Panc1 (cell line): ENCODE results near the gene SH2B2.
"Not testable (repeated sequence)": the region's sequence is repeated elsewhere in the genome, so short reads cannot be mapped to it uniquely, and the experiment has no call there.

Experiments used
- POLR2AphosphoS5 ChIP-seq: IDR thresholded peaks from 2 replicates; pipeline ENCODE4 v1.6.1; 2012; ENCODE audit warnings: mild to moderate bottlenecking, low read depth, low read length, moderate library complexity
- TF ChIP-seq, protein P1 (sequence below): fragments of 450-650 bp; IDR thresholded peaks from 2 replicates; pipeline ENCODE4 v1.5.1; 2017; ENCODE audit warnings: mild to moderate bottlenecking
- TF ChIP-seq, protein P2 (sequence below), 2 experiments: IDR thresholded peaks; 2 replicates each; pipeline ENCODE4 v1.6.1; 2011 to 2012; ENCODE audit warnings: low read depth in 2 of 2, control low read depth in 1 of 2, low read length in 1 of 2, mild to moderate bottlenecking in 1 of 2, moderate library complexity in 1 of 2; ENCODE audit not compliant: insufficient read depth in 1 of 2

DNA sequence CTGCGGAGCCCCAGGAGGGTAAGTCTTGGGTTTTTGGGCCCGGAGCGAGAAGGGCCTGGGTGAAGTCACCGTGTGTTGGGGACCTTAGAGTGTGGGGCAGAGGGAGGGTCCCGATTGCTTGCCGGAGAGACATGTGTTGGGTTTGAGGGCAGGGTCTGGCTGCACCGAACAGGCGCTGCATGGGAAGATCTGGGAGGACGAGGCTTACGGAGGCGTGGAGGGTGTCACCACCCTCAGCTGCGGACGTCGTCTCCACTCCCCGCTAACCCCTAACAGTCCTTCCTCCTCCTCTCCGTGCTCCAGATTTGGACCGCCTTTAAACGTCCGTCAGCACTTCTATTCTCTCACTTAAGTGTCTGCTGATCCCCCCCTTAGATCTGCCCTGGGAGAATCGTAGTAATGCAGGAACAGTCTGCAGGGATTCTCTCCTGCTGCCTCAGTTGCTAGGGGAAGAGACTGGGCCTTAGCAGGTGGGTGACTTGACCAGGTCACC lies 77.8 kb downstream of the SH2B2 start:
- TF ChIP-seq, protein P1, sequence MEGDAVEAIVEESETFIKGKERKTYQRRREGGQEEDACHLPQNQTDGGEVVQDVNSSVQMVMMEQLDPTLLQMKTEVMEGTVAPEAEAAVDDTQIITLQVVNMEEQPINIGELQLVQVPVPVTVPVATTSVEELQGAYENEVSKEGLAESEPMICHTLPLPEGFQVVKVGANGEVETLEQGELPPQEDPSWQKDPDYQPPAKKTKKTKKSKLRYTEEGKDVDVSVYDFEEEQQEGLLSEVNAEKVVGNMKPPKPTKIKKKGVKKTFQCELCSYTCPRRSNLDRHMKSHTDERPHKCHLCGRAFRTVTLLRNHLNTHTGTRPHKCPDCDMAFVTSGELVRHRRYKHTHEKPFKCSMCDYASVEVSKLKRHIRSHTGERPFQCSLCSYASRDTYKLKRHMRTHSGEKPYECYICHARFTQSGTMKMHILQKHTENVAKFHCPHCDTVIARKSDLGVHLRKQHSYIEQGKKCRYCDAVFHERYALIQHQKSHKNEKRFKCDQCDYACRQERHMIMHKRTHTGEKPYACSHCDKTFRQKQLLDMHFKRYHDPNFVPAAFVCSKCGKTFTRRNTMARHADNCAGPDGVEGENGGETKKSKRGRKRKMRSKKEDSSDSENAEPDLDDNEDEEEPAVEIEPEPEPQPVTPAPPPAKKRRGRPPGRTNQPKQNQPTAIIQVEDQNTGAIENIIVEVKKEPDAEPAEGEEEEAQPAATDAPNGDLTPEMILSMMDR: not testable (repeated sequence)
- TF ChIP-seq POLR2AphosphoS5: not testable (repeated sequence)
- TF ChIP-seq, protein P2, sequence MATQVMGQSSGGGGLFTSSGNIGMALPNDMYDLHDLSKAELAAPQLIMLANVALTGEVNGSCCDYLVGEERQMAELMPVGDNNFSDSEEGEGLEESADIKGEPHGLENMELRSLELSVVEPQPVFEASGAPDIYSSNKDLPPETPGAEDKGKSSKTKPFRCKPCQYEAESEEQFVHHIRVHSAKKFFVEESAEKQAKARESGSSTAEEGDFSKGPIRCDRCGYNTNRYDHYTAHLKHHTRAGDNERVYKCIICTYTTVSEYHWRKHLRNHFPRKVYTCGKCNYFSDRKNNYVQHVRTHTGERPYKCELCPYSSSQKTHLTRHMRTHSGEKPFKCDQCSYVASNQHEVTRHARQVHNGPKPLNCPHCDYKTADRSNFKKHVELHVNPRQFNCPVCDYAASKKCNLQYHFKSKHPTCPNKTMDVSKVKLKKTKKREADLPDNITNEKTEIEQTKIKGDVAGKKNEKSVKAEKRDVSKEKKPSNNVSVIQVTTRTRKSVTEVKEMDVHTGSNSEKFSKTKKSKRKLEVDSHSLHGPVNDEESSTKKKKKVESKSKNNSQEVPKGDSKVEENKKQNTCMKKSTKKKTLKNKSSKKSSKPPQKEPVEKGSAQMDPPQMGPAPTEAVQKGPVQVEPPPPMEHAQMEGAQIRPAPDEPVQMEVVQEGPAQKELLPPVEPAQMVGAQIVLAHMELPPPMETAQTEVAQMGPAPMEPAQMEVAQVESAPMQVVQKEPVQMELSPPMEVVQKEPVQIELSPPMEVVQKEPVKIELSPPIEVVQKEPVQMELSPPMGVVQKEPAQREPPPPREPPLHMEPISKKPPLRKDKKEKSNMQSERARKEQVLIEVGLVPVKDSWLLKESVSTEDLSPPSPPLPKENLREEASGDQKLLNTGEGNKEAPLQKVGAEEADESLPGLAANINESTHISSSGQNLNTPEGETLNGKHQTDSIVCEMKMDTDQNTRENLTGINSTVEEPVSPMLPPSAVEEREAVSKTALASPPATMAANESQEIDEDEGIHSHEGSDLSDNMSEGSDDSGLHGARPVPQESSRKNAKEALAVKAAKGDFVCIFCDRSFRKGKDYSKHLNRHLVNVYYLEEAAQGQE (IDR thresholded peaks at IDR 0.05; ENCODE audit: insufficient read depth in 1 of 2, low read depth in 2 of 2, low read length in 1 of 2): not testable (repeated sequence)
